ENCODE measurements around the gene PTPRO. TPM values are rescaled to one million over a fixed set of nuclear protein-coding genes. Genes with fewer than 3 reads are reported as not detected.

The PTPRO gene
- total RNA-seq: 0.33 and 1.5 TPM in 2 replicates

DNA sequence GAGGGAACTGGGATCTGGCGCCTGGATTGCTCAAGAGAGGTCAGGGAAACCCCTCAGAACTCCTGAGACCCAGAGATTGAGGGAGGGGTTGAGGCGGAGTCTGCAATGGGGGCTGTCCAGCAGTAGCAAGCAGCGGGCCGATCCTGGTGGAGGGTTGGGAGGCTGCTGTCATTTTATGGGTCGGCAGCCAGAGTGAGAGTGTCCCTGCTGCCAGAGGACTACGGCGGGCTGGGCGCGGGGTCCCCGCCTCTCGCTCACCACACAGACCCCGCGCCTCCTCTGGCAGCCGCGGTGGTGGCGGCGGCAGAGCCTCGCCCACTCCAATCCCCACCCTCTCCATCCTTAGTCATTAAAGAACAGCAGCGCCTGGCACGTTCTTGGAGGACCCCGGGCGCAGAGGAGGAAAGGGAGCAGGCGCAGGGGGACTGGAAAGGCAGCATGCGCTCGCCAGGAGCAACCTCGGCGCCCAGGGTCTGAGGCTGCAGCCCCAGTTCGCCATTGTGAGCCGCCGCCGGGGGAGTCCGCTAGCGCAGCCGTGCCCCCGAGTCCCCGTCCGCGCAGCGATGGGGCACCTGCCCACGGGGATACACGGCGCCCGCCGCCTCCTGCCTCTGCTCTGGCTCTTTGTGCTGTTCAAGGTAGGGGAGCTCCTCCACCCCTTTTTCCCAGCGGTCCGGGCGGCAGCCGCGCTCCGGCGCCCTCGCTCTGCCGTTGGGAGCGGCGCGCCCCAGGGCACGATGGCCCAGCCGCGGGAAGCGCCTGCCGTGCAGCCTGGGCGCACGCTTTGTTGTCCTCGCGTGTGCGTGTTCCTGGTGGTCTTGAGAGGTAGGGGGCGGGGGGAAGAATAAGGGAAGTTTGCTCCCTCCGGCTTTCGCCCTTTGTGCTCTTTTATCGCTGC, at the start of gene PTPRO:
Gene PTPRO, plus strand, starts transcription at position 345 of the 898 bp plus-strand sequence.

Other genes with a start within 250 kb of the PTPRO start
- gene RERG, start 101.1 kb upstream of the PTPRO start, total RNA-seq: 5.7 and 14.6 TPM in 2 replicates